ENCODE data around the gene CEL.
"Not testable (repeated sequence)": the region's sequence is repeated elsewhere in the genome, so short reads cannot be mapped to it uniquely, and the experiment has no call there.

Gene CEL

GRCh38 chr9:133063500-133064231 lies 1.9 kb downstream of the CEL start:
- DNase-seq (ENCODE audit: low spot score) (no peak), FAIRE-seq (no peak)

DNA sequence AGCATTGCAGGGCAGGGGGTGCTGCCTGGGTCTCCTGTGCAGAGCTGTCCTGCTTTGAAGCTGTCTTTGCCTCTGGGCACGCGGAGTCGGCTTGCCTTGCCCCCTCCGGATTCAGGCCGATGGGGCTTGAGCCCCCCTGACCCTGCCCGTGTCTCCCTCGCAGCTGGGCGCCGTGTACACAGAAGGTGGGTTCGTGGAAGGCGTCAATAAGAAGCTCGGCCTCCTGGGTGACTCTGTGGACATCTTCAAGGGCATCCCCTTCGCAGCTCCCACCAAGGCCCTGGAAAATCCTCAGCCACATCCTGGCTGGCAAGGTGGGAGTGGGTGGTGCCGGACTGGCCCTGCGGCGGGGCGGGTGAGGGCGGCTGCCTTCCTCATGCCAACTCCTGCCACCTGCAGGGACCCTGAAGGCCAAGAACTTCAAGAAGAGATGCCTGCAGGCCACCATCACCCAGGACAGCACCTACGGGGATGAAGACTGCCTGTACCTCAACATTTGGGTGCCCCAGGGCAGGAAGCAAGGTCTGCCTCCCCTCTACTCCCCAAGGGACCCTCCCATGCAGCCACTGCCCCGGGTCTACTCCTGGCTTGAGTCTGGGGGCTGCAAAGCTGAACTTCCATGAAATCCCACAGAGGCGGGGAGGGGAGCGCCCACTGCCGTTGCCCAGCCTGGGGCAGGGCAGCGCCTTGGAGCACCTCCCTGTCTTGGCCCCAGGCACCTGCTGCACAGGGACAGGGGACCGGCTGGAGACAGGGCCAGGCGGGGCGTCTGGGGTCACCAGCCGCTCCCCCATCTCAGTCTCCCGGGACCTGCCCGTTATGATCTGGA lies 2.7 kb downstream of the CEL start:
- no peak for FAIRE-seq
- DNase-seq (ENCODE audit: low spot score), result no peak

GRCh38 chr9:133065070-133065388 lies 3.2 kb downstream of the CEL start:
- no peak for FAIRE-seq
- no peak for DNase-seq (ENCODE audit: low spot score)

DNA sequence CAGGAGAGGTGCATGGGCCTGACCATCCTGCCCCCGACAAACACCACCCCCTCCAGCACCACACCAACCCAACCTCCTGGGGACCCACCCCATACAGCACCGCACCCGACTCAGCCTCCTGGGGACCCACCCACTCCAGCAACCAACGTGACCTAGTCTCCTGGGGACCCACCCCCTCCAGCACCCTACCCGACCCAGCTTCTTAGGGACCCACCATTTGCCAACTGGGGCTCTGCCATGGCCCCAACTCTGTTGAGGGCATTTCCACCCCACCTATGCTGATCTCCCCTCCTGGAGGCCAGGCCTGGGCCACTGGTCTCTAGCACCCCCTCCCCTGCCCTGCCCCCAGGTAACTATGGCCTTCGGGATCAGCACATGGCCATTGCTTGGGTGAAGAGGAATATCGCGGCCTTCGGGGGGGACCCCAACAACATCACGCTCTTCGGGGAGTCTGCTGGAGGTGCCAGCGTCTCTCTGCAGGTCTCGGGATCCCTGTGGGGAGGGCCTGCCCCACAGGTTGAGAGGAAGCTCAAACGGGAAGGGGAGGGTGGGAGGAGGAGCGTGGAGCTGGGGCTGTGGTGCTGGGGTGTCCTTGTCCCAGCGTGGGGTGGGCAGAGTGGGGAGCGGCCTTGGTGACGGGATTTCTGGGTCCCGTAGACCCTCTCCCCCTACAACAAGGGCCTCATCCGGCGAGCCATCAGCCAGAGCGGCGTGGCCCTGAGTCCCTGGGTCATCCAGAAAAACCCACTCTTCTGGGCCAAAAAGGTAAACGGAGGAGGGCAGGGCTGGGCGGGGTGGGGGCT lies 4.6 kb downstream of the CEL start:
- FAIRE-seq (no peak), DNase-seq (ENCODE audit: low spot score) (no peak)

- FAIRE-seq (no peak), DNase-seq (ENCODE audit: low spot score) (no peak)
Measured at GRCh38 chr9:133067006-133067405, 5.2 kb downstream of the CEL start.

DNA sequence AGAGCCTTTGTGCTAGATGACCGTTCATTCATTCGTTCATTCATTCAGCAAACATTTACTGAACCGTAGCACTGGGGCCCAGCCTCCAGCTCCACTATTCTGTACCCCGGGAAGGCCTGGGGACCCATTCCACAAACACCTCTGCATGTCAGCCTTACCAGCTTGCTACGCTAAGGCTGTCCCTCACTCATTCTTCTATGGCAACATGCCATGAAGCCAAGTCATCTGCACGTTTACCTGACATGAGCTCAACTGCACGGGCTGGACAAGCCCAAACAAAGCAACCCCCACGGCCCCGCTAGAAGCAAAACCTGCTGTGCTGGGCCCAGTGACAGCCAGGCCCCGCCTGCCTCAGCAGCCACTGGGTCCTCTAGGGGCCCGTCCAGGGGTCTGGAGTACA lies 6.0 kb downstream of the CEL start:
- no peak for DNase-seq (ENCODE audit: low spot score)
- no peak for FAIRE-seq

DNA sequence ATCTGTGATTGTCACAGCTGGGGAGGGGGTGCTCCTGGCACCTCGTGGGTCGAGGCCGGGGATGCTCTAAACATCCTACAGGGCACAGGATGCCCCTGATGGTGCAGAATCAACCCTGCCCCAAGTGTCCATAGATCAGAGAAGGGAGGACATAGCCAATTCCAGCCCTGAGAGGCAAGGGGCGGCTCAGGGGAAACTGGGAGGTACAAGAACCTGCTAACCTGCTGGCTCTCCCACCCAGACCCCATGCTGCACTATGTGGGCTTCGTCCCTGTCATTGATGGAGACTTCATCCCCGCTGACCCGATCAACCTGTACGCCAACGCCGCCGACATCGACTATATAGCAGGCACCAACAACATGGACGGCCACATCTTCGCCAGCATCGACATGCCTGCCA lies 6.7 kb downstream of the CEL start:
- DNase-seq (ENCODE audit: low spot score), result not testable (repeated sequence)
- FAIRE-seq, result peak; percentile 99

DNA sequence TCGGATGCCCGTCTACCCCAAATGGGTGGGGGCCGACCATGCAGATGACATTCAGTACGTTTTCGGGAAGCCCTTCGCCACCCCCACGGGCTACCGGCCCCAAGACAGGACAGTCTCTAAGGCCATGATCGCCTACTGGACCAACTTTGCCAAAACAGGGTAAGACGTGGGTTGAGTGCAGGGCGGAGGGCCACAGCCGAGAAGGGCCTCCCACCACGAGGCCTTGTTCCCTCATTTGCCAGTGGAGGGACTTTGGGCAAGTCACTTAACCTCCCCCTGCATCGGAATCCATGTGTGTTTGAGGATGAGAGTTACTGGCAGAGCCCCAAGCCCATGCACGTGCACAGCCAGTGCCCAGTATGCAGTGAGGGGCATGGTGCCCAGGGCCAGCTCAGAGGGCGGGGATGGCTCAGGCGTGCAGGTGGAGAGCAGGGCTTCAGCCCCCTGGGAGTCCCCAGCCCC lies 8.8 kb downstream of the CEL start:
- peak; percentile 67 for FAIRE-seq
- not testable (repeated sequence) for DNase-seq (ENCODE audit: low spot score)

DNA sequence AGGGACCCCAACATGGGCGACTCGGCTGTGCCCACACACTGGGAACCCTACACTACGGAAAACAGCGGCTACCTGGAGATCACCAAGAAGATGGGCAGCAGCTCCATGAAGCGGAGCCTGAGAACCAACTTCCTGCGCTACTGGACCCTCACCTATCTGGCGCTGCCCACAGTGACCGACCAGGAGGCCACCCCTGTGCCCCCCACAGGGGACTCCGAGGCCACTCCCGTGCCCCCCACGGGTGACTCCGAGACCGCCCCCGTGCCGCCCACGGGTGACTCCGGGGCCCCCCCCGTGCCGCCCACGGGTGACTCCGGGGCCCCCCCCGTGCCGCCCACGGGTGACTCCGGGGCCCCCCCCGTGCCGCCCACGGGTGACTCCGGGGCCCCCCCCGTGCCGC lies 9.2 kb downstream of the CEL start:
- FAIRE-seq; DNase-seq (ENCODE audit: low spot score): not testable (repeated sequence)

- FAIRE-seq (no peak), DNase-seq (ENCODE audit: low spot score) (no peak)
Measured at GRCh38 chr9:133071484-133072150, 9.8 kb downstream of the CEL start.

- DNase-seq (ENCODE audit: low spot score); FAIRE-seq: not testable (repeated sequence)
Measured at GRCh38 chr9:133072210-133072609, 10.4 kb downstream of the CEL start.

DNA sequence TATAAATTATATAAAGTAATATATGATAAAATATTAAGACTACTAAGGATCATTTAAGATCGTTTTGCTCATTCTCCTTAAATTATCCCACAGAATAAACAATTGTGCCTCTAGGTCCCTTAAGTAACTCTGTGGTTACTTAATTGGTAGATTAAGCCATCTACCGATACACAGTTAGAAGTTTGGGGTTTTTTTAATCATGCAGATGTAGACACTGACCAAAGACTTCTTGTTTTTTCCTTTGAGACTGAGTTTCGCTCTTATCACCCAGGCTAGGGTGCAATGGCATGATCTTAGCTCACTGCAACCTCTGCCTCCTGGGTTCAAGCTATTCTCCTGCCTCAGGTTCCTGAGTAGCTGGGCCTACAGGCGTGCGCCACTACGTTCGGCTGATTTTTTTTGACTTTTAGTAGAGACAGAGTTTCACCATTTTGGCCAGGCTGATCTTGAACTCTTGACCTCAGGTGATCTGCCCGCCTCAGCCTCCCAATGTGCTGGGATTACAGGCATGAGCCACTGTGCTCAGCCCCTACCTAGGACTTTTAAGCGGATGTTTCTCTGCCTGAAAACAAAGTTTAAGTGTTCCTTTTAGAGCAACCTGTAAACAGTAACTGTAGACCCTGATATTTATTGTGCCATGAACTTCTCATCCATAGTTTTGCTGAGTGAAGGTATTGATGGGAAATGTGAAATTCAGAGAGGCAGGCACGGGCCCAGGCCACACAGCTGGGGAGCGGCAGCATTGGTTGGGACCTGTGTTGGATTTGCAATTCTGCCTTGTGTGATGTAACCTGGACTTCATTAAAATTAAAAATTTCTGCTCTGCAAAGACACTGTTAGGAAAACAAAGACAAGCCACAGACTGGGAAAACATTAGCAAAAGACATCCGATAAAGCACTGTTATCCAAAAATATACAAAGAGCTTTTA lies 11.6 kb downstream of the CEL start:
- no peak for FAIRE-seq
- no peak for DNase-seq (ENCODE audit: low spot score)

GRCh38 chr9:133074111-133074651 lies 12.4 kb downstream of the CEL start:
- FAIRE-seq, result no peak
- DNase-seq (ENCODE audit: low spot score), result no peak

GRCh38 chr9:133075925-133076630 lies 14.3 kb downstream of the CEL start:
- FAIRE-seq, result no peak
- peak; percentile 24 for DNase-seq (ENCODE audit: low spot score)

DNA sequence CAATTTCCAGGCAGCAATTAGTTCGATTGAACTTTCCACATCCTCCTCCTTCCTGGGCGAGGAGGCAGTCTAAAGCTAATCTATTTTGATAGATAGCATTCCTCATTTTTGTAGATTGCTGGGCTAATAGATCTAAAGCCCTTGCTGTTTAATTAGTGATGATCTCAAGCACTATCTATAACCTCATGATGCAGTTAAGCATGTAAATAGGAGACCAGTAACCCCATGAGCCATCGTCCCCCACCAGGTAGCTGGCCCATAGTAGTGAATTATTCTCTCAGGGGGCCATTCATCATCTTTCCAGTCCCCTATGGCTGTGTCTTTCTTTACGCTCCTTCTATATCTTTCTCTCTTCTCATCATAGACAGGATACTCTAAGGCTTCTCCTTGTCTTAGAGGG lies 14.9 kb downstream of the CEL start:
- FAIRE-seq (no peak), DNase-seq (ENCODE audit: low spot score) (no peak)

GRCh38 chr9:133078486-133078885 lies 16.7 kb downstream of the CEL start:
- FAIRE-seq, result no peak

GRCh38 chr9:133080161-133080560 lies 18.4 kb downstream of the CEL start:
- DNase-seq (ENCODE audit: low spot score) (no peak), FAIRE-seq (no peak)

More at GRCh38 chr9:133078486-133078885, 16.7 kb downstream of the CEL start:
- DNase-seq (ENCODE audit: low spot score), result no peak

DNA sequence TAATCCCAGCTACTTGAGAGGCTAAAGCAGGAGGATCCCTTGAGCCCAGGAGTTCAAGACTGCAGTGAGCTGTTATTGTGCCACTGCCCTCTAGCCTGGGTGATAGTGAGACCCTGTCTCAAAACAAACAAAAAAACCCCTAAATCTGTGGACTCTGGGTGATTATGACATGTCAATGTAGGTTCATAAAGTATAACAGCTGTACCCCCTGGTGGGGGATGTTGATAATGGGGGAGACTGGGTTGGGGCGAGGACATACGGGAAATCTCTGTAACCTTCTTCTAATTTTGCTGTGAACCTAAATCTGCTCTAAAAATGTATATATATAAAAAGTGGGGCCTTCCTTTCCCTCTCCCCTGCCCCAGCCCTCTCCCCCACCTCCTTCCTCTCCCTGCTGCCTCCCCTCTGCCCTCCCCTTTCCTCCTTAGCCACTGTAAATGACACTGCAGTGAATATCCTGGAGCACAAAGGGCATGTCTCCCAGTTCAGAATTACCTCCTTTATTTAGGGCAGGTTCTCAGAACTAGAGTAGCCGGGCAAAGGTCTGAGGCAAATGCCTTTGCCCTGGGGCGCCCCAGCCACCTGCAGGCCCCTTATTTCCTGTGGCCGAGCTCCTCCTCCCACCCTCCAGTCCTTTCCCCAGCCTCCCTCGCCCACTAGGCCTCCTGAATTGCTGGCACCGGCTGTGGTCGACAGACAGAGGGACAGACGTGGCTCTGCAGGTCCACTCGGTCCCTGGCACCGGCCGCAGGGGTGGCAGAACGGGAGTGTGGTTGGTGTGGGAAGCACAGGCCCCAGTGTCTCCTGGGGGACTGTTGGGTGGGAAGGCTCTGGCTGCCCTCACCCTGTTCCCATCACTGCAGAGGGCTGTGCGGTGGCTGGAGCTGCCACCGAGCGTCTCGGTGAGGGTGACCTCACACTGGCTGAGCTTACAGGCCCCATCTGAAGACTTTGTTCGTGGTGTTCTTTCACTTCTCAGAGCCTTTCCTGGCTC lies 19.3 kb downstream of the CEL start:
- DNase-seq (ENCODE audit: low spot score); FAIRE-seq: not testable (repeated sequence)

Measured in urothelium cell line (cell line).